GM12878 (cell line): ENCODE results near the gene APBB3. TPM values are rescaled to one million over a fixed set of nuclear protein-coding genes. Genes with fewer than 3 reads are reported as not detected.
A peak's percentile ranks its signal among the peaks of the same experiment; 100 is the strongest.

Experiments used
- ATAC-seq: fragments of 200-7000 bp; cut with Tn5 transposase; 3 replicates; pipeline ENCODE4 v1.9.1; 2020; ENCODE audit warnings: mild to moderate bottlenecking, moderate library complexity
- BruUV-seq: library from RNA; stranded (reverse); fragments of 400-500 nt; replicated peaks from 2 replicates; lab custom pipeline; 2021; lab: Mats Ljungman, UMichigan
- CTCF ChIA-PET: fragments of 300-600 bp; sonication (Branson Sonifier 250); formaldehyde crosslinking; extraction: SDS; loops from one replicate; lab custom pipeline; 2021; ENCODE audit warnings: inconsistent platforms; lab: Yijun Ruan, JAX
- POLR2A ChIA-PET: fragments of 350-600 bp; formaldehyde crosslinking; extraction: SDS; loops from one replicate; lab custom pipeline; 2021; ENCODE audit warnings: inconsistent platforms; lab: Charles Lee
- RAD21 ChIA-PET: fragments of 300-600 bp; sonication (Branson Sonifier 250); formaldehyde crosslinking; loops from one replicate; lab custom pipeline; 2023; ENCODE audit warnings: antibody characterized with exemption; ENCODE audit not compliant: unreplicated experiment; lab: Charles Lee
- SMC1A ChIA-PET: fragments of 300-600 bp; sonication (Branson Sonifier 250); formaldehyde crosslinking; loops from one replicate; lab custom pipeline; 2023; ENCODE audit not compliant: unreplicated experiment, uncharacterized antibody; lab: Charles Lee
- DNase-seq: peaks from one replicate; pipeline ENCODE4 v3.0.0-alpha.2; 2011; ENCODE audit warnings: low read depth, low spot score
- FAIRE-seq: peaks from 3 replicates; lab custom pipeline; 2011; peaks lifted over from hg19 to GRCh38; lab: Jason Lieb, UNC
- H2AFZ ChIP-seq: 2 replicates; pipeline ENCODE4 v1.6.0; 2011; ENCODE audit warnings: low read depth, low read length, control low read depth; ENCODE audit not compliant: control insufficient read depth
- H3K27ac ChIP-seq: 2 replicates; pipeline ENCODE4 v1.5.1; 2011; ENCODE audit warnings: control low read depth; ENCODE audit not compliant: control insufficient read depth, insufficient read depth
- H3K27me3 ChIP-seq, 2 experiments: replicated peaks in 1 of 2; 2 replicates each; pipeline versions ENCODE4 v1.6.0 to v1.6.1; 2011; ENCODE audit warnings: low read length in 1 of 2; ENCODE audit not compliant: control insufficient read depth in 2 of 2, insufficient read depth in 2 of 2
- H3K36me3 ChIP-seq, 2 experiments: 2 replicates each; pipeline ENCODE4 v1.5.1; 2011; ENCODE audit warnings: low read length in 1 of 2; ENCODE audit not compliant: control insufficient read depth in 2 of 2, insufficient read depth in 2 of 2
- H3K4me1 ChIP-seq: 2 replicates; pipeline ENCODE4 v1.6.1; 2011; ENCODE audit warnings: mild to moderate bottlenecking, low read length, moderate library complexity, mixed read lengths; ENCODE audit not compliant: control insufficient read depth, insufficient read depth
- H3K4me2 ChIP-seq: 2 replicates; pipeline ENCODE4 v1.6.0; 2011; ENCODE audit warnings: control low read depth; ENCODE audit not compliant: control insufficient read depth, insufficient read depth
- H3K4me3 ChIP-seq: fragments of 200-600 bp; sonication (generic); 2 replicates; pipeline ENCODE4 v1.5.1; 2016
- H3K79me2 ChIP-seq: 2 replicates; pipeline ENCODE4 v1.6.0; 2011; ENCODE audit warnings: low read length; ENCODE audit not compliant: control insufficient read depth, insufficient read depth
- H3K9ac ChIP-seq: 2 replicates; pipeline ENCODE4 v1.8.0; 2011; ENCODE audit warnings: low read length, control low read depth, mixed read lengths; ENCODE audit not compliant: control insufficient read depth, insufficient read depth
- H3K9me3 ChIP-seq: replicated peaks from 3 replicates; pipeline ENCODE4 v1.5.1; 2011; ENCODE audit warnings: mild to moderate bottlenecking, low read length; ENCODE audit not compliant: control insufficient read depth, insufficient read depth
- H4K20me1 ChIP-seq: 2 replicates; pipeline ENCODE4 v1.6.0; 2011; ENCODE audit not compliant: control insufficient read depth, insufficient read depth
- BCLAF1 ChIP-seq: fragments of 450-650 bp; IDR thresholded peaks from 2 replicates; pipeline ENCODE4 v1.6.1; 2017; ENCODE audit warnings: antibody characterized with exemption, mild to moderate bottlenecking, moderate library complexity
- CREB1 ChIP-seq: IDR thresholded peaks from 2 replicates; pipeline ENCODE4 v1.6.1; 2012; ENCODE audit warnings: low read depth, mild to moderate bottlenecking, inconsistent platforms
- ELK1 ChIP-seq: IDR thresholded peaks from 2 replicates; pipeline ENCODE4 v1.6.1; 2012; ENCODE audit warnings: low read depth, low read length, improper control_type of control experiment
- EZH2 ChIP-seq: IDR thresholded peaks from 2 replicates; pipeline ENCODE4 v1.6.1; 2012; ENCODE audit warnings: low read depth, mild to moderate bottlenecking, control low read depth, inconsistent platforms, low read length, borderline replicate concordance; ENCODE audit not compliant: control insufficient read depth
- HDAC2 ChIP-seq: fragments of 200-600 bp; sonication (generic); IDR thresholded peaks from 2 replicates; pipeline ENCODE4 v1.6.1; 2017
- SUPT20H ChIP-seq: IDR thresholded peaks from 2 replicates; pipeline ENCODE4 v1.6.1; 2011; ENCODE audit warnings: low read depth, mild to moderate bottlenecking, low read length, moderate library complexity, borderline replicate concordance; ENCODE audit not compliant: control insufficient read depth
- TARDBP ChIP-seq: IDR thresholded peaks from 2 replicates; pipeline ENCODE4 v1.6.1; 2016; ENCODE audit warnings: borderline replicate concordance
- WRNIP1 ChIP-seq: IDR thresholded peaks from 2 replicates; pipeline ENCODE4 v1.6.1; 2011; ENCODE audit warnings: low read depth, low read length, improper control_type of control experiment, borderline replicate concordance
- ZBTB11 ChIP-seq: fragments of 450-650 bp; formaldehyde crosslinking; IDR thresholded peaks from 2 replicates; pipeline ENCODE4 v1.5.0; 2022; ENCODE audit warnings: mild to moderate bottlenecking, missing genetic modification characterization
- WGBS: methylation state at CpG from one replicate; pipeline ENCODE4 v1.1.6; 2016; ENCODE audit warnings: low lambda C conversion rate; ENCODE audit not compliant: insufficient replicate concordance, insufficient coverage; ENCODE audit errors: missing lambda C conversion rate; 5-methylcytosine and 5-hydroxymethylcytosine counted together
- in situ Hi-C: fragments of 300-500 bp; cut with MboI; formaldehyde crosslinking; loops from 9 replicates; pipeline ENCODE4 v1.14.3; 2018; ENCODE audit warnings: mixed read lengths
- intact Hi-C: fragments of 100-400 bp; cut with micrococcal nuclease; formaldehyde crosslinking; loops from one replicate; pipeline ENCODE4 v1.14.2; 2022; ENCODE audit not compliant: unreplicated experiment
- polyA plus RNA-seq, 11 experiments: library from polyadenylated mRNA; depleted of rRNA in 4 of 11; unstranded in 6 of 11; stranded (reverse) in 5 of 11; fragments of >200 nt; fragmentation: Nextera tagmentation in 4 of 11; fragmentation: Illumina TruSeq in 1 of 11; extraction: Ambion mirVana in 4 of 11; extraction: Trizol in 1 of 11; gene quantifications; 1 replicate in 1 of 11; 2 replicates in 10 of 11; pipeline versions ENCODE4 v1.2.1 to v1.2.3, GENCODE V29; 2011 to 2016; ENCODE audit warnings: inconsistent platforms in 2 of 11, missing spikeins in 2 of 11, low read depth in 1 of 11
- total RNA-seq, 4 experiments: library from RNA; depleted of rRNA in 3 of 4; stranded (reverse); fragments of >200 nt in 3 of 4; fragmentation: Illumina TruSeq in 1 of 4; extraction: Trizol in 1 of 4; gene quantifications; 2 replicates each; pipeline versions ENCODE4 v1.2.1 to v1.2.3, GENCODE V29; 2013 to 2021
- TF ChIP-seq, protein P1 (sequence below): fragments of 450-650 bp; IDR thresholded peaks from 2 replicates; pipeline ENCODE4 v1.6.1; 2016; ENCODE audit warnings: mild to moderate bottlenecking
- TF ChIP-seq, protein P2 (sequence below): IDR thresholded peaks from 2 replicates; pipeline ENCODE4 v1.6.1; 2011; ENCODE audit warnings: borderline replicate concordance, low read depth, mild to moderate bottlenecking, moderate library complexity, mixed read lengths, low read length; ENCODE audit not compliant: insufficient read depth; ENCODE audit errors: extremely low read length

The APBB3 gene
- total and polyA plus RNA-seq, 10 of the 15 experiments (the other 5 are each of a cell fraction or from before 2014, with no cell fraction given), result 0.35 to 33.3 (median 14.3) TPM

DNA sequence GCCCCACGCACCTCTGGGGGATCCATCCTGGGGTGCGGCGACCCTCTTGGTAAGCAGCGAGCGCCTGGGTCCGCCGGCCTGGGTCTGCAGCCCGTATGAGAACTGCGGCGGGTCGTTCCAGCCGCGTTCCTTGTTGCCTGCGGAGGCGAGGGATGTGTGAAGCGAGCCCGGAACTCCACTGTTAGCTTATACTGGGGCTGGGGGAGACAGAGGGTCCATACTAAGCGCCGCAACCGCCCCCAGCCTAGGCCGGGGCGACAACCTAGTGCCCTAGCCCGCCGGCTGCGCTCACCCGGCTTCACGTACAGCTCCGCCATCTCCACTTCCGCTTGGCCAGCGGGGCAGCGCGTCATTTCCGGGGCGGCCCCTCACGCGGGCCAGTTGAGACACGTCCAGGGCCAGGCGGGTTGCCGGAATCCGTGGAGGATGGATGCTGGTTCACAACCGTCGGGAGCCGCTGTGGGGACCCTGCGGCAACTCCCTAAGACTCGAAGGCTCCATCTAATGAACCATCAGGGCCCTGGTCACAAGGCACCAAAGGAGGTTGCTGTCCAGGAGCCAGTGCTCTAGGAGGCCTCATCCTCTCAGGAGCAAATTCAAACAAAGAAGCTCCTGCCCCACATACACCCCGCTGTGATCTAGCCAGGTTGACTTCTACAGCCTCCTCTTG is 7.1 kb downstream of the APBB3 start, which contains the start of gene SRA1:
Gene SRA1 (minus strand): TSS at position 338 of the 670 bp plus-strand sequence. CDS start 21 bp downstream, at position 317.
- ChIA-PET POLR2A (interaction anchor here (1.2 to 3.6 kb wide), 6 partner anchors 9 to 156 kb away, joined by 3 to 23 read pairs (median 10); partner anchors contain the start of genes ANKHD1, EIF4EBP3, IK and NDUFA2), CTCF (interaction anchor here (0.9 to 1.6 kb wide), 4 partner anchors 9 to 185 kb away, joined by 3 to 9 read pairs (median 4); partner anchors contain the start of gene EIF4EBP3), SMC1A (interaction anchor here (0.7 to 2.5 kb wide), 6 partner anchors 9 to 154 kb away, joined by 3 to 11 read pairs (median 6); partner anchors contain the start of gene EIF4EBP3), RAD21 (interaction anchor here (0.6 to 1.3 kb wide), 5 partner anchors 9 to 156 kb away, joined by 3 to 7 read pairs (median 3); partner anchors contain the start of genes ANKHD1 and EIF4EBP3)
- no peaks in the 10 kb centered on the region for H3K27me3 ChIP-seq
- no peak for FAIRE-seq
- H3K4me2 ChIP-seq, result peak within 1 kb of the TSS; percentile 97
- no peaks in the 10 kb centered on the region for H3K9me3 ChIP-seq
- peak within 1 kb of the TSS; percentile 95 for H3K27ac ChIP-seq
- H3K9ac ChIP-seq, result peak within 1 kb of the TSS; percentile 89
- WGBS, result under 1% methylated on average over 44 of the region's 46 CpGs
- BruUV-seq, result no TSS peak
- intact Hi-C loops, result loop anchor here (2.0 kb wide), 1 partner anchor 24 kb away; no protein-coding TSS in a partner anchor
- peak; percentile 60 for DNase-seq
- H3K4me1 ChIP-seq, result peaks cover 22% of the 10 kb centered on the region
- peaks cover 49% of the 10 kb centered on the region for H3K79me2 ChIP-seq
- in situ Hi-C loops, result no loop called here
- ATAC-seq, result peak; percentile 93
- peaks cover 0 to 6% of the 10 kb centered on the region in 2 experiments; a peak in 2 of 4 replicates for H3K36me3 ChIP-seq
- H3K4me3 ChIP-seq, result peak within 1 kb of the TSS; percentile 91
- no peaks in the 10 kb centered on the region for H4K20me1 ChIP-seq
- H2AFZ ChIP-seq, result peak within 1 kb of the TSS; percentile 79
- TF ChIP-seq BCLAF1 (no peak), HDAC2 (no peak), CREB1 (peak; percentile 95), ELK1 (peak; percentile 79), EZH2 (no peak), SUPT20H (no peak), TARDBP (no peak), WRNIP1 (no peak), ZBTB11 (no peak; the same call in 1 of the 2 replicates)
- TF ChIP-seq, protein P1, sequence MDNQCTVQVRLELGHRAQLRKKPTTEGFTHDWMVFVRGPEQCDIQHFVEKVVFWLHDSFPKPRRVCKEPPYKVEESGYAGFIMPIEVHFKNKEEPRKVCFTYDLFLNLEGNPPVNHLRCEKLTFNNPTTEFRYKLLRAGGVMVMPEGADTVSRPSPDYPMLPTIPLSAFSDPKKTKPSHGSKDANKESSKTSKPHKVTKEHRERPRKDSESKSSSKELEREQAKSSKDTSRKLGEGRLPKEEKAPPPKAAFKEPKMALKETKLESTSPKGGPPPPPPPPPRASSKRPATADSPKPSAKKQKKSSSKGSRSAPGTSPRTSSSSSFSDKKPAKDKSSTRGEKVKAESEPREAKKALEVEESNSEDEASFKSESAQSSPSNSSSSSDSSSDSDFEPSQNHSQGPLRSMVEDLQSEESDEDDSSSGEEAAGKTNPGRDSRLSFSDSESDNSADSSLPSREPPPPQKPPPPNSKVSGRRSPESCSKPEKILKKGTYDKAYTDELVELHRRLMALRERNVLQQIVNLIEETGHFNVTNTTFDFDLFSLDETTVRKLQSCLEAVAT, result peak; percentile 59; the same call in 1 of the 2 replicates
- TF ChIP-seq, protein P2, sequence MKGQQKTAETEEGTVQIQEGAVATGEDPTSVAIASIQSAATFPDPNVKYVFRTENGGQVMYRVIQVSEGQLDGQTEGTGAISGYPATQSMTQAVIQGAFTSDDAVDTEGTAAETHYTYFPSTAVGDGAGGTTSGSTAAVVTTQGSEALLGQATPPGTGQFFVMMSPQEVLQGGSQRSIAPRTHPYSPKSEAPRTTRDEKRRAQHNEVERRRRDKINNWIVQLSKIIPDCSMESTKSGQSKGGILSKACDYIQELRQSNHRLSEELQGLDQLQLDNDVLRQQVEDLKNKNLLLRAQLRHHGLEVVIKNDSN, result peak; percentile 33
